Stimulated activated CD4-positive, alpha-beta T cell treated with anti-CD3 and anti-CD28 coated beads, Interleukin-4, amount 100 ng/mL, for 24 hours (primary cell): Measurements from ENCODE around the gene ACTL6B.

ENCODE experiments used
- DNase-seq: peaks from one replicate; pipeline ENCODE4 v3.0.0-alpha.2; 2020

The ACTL6B gene

DNA sequence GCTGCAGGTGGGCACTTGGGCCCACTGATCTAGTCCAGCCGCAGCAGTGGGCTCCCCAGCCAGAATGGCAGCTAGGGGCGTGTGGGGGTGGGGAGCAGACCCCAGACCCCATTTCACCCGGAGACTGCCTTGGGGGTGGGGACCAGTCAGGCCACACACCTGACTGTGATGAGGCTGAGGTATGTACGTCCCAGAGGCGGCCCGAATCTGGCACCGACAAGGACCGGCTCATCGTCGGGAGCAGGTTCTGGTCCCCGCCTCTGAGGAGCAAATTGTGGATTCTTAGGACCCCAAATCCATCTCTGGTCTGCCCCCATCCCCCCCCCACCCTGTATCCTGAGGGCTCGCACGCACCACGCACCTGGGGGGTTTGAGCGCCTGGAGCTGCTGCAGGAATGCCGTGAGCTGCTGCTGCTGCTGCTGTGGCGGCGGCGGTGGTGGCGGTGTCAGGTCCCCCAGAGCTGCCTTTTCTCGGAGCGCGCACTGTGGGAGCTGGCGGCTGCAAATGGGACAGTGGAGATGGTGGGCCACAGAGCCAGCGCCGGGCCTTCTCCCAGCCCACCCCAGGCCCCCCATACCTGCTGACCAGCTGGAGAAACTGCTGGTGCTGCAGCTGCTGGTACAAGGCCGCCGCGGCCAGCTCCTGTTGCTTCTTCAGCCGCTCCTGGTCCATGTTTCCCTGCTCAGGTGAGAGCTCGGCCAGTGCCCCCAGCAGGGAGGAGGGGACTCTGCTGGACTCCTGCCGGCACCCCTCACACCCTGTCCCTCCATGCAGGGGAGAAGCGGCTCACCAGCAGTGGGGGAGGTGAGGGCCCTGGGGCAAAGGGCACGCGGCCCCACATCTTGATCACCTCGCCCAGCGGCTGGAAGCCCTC, 27.6 kb upstream of the ACTL6B start:
- DNase-seq: no peak

DNA sequence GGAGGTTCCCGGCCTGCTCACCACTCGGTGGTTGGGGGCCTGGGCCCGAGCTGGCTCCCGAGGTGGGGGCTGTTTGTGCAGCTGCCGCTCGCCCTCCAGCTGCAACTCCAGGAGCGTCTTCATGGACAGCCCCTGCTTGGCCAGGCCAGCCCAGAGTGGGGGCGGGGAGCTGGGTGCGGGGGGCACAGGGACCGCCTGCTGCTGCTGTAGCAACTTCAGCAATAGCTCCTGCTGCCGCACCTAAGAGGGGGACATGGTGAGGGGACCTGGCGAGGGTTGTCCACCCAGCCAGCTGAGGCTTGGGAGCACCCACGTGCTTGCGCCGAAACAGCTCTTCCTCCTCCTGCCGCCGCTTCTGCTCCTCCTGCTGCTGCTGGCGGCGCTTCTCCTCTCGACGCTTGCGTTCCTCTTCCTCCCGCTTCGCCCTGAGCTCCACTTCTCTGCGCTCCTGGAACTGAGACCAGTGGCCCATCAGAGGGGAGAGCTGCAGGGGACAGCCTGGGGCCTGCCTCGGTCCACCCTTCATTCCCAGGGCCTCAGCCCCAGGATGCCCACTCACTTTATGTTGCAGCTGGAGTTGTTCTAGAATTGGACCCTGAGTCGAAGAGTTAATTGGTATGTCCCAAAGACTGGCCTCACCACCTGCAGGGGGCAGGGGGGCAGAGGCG, 26.9 kb upstream of the ACTL6B start:
- DNase-seq: no peak

DNA sequence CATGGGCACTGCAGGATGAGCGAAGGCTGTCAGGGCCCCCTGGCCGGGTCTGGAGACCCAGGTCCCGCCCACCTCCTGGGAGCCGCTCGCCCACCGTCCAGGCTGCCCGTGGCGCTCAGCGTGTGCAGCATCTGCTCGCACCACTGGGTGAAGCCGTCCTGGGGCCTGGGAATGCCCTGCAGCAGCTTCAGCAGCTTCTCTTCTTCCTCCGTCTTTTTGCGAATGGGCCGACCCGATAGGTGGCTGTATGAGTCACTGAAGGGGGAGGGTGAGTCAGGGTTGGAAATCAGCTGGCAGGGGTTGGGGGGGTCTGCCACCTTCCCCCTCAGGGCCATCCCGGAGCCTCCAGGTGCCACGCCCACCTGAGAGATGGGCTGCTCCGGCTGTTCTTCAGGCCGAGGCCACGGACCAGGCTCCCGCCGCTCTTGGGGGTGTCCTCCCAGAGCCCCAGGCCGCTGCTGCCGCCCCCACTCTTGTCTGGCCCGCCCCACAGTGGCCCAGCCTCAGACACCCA, 26.0 kb upstream of the ACTL6B start:
- no peak for DNase-seq

DNA sequence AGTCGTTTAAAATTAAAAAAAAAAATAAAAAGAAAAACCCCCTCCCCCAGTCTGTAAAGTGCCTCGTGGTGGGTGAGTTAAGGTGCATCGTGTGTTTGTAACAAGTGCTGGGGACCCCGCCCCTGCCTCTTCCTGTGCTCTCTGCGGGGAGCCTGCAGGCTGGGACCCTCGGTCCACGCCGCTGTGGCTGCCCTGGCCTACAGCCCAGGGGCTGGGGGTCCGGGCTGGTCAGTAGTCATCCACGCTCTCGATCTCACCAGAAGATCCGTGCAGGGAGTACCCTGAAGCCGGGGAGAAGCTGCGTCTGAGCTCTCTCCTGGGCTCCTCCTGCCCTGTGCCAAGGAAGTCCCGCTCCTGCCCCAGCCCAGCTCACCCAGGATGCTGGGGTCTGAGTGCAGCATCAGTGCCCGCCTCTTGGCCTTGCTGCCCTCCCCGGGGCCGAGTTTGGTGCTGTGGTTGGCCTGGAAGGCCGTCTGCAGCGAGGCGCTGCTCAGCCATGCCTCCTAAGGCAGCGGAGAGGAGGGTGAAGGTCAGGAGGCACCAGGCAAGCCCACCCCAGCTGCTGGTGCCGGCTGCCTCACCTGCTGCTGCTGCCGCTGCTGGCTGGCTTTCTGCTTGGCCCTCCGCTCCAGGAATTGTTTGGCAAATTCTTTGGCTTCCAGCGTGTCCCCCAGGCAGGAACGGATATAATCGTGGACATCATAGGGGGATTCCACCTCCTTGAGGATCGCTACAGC, 25.4 kb upstream of the ACTL6B start:
- no peak for DNase-seq

DNA sequence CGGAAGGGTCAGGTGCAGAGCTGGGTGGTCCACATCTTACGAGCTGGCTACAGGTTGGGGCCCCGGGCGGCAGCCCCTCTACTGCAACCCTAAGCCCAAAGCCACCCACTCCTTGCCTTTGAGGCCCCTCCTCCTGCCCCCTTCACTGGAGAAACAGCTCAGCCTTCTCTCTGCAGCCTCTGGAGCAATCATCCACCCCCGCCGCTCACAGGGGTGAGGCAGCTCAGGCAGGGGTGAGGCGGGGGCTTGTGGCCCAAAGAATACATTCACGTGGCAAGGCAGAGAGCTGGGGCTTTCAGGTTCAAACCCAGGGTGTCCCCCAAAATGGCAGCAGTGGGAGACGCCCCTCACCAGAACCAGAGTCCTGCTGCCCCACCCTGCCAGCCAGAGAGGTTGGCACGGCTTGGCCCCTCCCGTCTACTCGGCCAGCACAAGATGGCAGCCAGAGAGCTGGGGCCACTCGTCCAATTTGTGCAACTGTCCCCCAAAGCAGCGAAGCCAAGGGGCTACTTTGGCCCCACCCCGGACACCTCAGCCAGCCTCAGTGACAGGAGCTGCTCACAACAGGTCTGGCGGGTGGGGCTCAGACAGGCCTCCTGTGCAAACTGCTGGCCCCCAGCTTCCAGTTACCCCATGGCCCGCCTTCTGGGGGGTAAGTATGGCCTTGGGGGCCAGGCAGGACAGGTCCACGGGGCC, 24.5 kb upstream of the ACTL6B start:
- DNase-seq: no peak

DNA sequence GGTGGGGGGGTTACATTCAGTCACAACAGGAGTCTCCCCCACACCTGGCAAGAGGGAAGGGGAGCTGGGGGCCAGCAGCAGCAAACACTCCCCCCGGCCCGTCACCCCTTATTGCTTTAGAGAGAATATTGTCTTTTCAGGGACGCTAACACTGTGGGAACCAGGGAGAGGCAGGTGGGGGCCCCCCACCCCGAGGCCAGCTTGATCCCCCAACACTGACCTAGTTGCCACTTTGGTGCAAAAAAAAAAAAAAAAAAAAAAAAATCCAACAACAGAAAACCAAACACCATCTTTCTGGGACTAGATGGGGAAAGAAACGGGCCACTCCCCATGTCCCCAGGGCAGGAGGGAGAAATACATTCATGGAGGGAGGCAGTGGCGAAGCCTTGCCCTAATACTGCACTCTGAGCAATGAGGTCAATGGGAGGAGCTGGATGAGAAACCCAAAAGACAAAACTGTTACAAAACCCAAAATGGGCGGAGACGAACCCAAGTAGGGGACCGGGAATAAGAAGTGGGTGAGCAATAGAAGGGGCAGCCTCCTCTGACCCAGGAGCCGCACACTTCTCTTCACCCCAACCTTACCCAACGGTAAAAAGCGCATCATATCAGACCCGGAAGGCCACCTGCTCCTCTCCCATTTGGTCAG, 23.8 kb upstream of the ACTL6B start:
- DNase-seq: no peak

DNA sequence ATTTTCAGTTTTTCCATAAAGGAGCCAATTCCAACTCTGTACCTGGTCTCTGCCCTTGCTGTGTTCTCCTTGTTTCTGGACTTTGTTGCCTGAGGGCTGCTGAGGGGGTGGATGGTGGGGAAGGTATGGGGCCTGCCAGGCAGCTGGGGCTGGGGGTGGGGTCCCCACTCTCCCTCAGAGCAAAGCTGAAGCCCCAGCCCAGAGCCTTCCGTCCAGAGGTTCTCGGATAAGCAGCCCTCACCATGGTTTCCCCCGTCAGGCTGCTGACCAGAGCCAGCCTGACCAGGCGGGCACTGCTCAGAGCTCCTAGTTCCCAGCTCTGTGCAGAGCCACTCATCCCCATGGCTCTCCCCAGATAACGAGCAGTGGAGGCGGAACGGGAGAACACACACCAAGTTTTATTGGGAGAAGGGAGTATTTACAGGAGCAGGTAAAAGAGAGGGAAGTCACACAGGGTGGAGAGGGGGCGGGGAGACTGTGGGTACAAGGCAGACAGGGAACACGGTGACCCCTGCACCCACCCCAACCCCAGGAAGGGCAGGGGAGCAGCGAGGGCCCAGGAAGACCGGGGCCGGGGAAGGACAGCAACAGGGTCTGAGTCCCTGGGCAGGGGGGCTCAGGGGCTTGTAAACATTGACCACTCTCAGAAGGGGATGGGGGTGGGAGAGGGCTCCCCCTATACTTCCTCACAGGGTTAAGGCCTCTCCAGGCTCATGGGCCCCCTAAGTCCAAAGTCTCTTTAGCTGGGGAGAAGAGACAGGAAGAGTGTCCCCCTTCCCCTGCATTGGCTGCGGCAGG, 23.1 kb upstream of the ACTL6B start:
- no peak for DNase-seq

DNA sequence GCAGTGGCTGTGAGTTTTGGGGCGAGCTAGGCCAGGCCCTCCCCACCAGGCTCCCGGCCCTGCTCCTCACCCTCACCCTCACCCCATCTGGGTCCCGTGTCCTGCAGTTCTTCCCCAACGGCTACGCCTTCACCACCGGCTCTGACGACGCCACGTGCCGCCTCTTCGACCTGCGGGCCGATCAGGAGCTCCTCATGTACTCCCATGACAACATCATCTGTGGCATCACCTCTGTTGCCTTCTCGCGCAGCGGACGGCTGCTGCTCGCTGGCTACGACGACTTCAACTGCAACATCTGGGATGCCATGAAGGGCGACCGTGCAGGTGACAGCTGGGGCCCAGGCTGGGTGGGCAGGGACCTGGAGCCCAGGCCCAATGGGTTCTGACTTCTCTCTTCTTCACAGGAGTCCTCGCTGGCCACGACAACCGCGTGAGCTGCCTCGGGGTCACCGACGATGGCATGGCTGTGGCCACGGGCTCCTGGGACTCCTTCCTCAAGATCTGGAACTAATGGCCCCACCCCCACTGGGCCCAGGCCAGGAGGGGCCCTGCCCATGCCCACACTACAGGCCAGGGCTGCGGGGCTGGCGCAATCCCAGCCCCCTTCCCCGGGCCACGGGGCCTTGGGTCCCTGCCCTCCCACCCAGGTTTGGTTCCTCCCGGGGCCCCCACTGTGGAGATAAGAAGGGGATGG, 22.2 kb upstream of the ACTL6B start:
- no peak for DNase-seq

DNA sequence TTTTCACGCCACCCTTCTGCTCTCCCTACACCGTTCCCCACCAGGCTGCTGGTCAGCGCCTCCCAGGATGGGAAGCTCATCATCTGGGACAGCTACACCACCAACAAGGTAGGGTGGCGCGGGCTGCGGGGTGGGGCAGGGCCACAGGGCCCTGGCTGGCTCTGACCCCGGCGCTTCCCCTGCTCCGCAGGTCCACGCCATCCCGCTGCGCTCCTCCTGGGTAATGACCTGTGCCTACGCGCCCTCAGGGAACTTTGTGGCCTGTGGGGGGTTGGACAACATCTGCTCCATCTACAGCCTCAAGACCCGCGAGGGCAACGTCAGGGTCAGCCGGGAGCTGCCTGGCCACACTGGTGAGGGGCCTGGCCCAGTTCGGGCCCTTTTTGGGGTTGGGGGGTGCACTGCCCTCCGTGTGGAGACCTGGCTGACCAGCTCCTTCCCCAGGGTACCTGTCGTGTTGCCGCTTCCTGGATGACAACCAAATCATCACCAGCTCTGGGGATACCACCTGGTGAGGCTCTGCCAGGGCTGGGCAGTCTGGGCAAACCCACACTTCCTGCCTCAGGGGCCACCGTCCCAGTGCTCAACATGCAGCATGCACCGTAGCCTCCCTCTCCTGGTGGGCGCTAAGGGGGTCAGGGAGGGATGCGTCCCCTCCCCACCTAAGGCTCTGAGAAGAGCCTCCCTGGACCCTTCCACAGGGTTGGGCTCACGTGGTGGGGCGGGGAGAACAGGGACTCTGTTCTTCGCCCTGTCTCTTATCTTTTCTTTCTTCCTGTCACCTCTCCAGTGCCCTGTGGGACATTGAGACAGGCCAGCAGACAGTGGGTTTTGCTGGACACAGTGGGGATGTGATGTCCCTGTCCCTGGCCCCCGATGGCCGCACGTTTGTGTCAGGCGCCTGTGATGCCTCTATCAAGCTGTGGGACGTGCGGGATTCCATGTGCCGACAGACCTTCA, 21.3 kb upstream of the ACTL6B start:
- DNase-seq: no peak

DNA sequence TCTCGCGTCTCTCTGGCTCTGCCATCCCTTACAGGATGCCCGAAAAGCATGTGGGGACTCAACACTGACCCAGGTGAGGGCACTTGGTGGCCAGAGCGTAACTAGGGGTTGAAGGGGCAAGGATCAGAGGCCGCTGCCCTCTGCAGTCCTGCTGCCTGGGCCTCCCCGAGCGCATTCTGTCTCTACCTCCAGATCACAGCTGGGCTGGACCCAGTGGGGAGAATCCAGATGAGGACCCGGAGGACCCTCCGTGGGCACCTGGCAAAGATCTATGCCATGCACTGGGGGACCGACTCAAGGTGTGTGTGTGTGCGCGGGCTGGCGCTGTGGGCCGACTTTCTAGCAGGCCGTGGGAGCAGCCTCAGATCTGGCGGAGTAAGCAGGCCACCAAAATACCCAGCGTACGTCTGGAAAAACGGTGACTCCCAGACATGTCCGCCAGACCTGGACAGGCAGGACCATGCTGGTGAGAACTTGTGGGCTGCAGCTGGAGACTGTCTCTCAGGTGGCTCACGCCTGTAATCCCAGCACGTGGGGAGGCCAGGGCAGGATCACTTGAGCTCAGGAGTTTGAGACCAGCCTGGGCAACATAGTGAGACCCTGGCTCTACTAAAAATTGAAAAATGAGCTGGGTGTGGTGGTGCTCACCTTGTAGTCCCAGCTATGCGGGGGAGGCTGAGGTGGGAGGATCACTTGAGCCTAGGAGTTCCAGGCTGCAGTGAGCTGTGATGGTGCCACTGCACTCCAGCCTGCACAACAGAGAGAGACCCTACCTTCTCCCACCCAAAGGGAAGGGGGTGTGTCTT, 20.5 kb upstream of the ACTL6B start:
- DNase-seq: no peak

DNA sequence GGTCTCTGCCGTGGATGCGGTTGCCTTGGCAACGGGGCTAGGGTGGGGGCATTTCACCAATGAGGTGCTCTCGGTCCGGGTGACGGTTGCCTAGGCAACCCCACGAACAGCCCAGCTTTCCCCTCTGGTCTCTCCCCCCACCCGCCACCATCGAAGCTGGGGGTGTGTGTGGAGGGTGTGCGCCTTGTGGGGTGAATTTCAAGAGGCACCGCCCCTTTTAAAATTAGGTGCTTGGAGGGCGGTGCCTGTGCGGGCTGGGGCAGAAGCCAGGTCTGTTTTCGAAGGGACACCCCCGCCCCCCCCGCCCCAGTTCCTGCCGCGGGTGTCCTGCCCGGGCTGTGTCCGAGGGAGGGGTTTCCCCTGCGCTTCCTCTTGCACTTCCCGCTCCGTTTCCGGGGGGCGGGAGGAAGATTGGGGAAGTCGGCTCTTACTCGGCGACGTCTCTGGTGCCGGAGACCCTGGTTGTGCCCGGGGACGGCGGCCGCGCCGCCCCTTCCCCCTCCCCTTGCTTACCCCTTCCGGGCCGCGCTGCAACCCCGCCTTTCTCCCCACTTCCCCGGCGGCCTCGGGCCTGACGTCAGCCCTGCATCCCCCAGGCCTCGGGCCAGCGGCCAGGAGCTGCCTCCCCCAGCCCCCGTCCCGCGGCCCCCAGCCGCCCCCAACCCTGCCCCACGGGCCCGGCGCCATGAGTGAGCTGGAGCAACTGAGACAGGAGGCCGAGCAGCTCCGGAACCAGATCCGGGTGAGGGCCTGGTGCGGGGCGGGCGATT, 19.5 kb upstream of the ACTL6B start:
- peak; percentile 77 for DNase-seq

DNA sequence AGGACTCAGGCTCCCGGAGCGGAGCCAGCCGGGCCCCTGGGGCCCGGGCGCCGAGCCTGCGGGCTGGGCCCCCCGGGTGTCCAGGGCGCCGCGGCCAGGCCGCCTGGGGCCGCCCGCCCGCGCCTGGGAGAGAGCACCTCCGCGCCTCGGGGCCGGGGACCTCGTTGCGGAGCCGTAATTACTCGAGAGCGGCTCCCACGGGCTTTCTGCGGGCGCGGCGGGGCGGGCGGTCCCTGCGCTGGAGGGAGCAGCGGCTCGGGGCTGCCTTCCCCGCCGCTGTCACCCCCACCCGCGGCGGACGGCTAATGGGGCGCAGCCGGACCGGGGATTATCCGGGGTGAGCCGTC, 18.8 kb upstream of the ACTL6B start:
- DNase-seq: peak; percentile 32

DNA sequence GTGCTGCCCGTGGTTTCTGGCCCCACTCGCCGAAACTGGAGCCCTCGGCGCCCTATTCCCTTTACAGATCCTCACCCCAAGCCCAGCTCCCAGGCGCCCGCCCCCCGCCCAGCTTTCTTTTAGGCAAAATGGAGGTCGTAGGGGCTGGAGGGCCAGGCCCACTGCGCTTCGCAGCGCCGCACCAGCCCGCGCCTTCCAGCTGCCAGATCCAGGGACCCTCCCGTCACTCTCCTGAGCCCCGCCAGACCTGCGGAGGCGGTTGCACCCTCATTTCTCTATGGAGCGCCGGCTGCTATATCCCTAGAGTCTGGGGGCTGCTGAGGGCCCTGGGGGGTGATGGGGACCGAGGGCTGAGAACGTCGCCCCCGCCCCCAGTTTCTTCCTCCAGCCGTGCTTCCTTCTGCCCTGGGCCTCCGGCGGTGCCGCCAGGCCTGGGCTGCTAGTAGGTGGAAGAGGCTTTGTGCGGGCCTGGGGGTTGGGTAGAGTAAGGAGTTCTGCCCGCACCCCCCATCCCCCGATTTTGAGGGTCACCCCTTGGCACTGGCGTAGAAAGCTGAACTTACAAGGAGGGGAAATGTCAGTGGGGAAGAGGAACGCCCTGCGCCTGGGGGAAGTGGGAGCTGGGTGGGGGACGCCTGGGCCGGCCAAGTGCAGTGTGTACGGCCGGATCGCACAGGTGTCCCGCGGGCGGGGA, 18.3 kb upstream of the ACTL6B start:
- DNase-seq: peak; percentile 29

DNA sequence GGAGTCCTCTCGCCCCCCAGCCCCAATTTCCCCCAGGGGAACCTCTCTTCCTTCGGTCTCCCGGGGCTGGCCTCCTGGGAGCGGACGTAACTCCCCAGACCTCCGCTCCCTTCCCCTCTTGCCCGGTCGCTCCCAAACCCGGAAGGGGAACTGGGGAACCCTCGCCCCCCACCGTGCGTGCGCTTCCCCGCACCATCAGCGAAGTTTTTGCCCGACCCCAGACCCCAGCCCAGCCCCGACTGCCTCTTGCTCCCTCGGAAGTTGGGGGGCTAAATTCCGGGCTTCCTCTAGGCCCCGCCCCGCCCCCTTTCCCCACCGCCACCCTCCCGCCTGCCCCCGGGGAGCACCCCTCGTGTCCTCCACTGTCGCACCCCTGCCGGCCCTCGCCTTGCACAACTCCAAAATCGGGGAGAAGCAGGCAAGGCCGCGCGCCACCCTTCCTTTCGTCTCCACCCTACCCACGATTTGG, 17.7 kb upstream of the ACTL6B start:
- peak; percentile 47 for DNase-seq

DNA sequence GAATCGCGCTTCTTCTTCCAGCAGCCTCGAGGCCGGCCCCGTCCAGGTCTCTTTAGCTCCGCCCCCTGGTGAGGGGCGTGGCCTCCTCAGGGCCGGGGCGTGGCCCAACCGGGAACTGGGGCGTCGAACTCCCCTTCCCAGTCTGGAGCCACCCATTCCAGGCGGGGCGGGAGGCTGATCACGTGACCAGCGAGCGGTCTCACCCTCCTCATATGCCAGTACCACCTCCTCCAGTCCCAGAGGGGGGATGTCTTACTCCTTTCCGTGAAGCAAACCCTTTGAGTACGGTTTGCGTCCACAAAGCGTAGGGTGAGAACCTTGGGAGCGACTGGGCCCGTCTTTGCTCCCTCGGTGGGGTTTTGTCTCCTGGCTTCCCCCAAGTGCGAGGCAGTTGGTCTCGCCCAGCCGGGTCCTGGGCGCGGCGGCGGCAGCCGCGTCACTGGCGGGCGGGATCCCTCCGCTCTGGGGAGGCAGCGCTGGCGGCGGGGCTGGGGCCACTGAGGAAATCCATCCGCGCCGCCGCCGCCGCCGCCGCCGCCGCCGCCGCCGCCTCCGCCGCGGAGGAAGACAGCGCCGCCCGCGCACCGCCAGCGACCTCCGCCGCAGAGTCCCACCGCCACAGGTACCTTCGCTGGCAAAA, 17.2 kb upstream of the ACTL6B start, which contains the start of gene GNB2:
TSS of gene GNB2 (plus strand) at position 439 of the 640 bp plus-strand sequence. CDS start 2,526 bp downstream, outside the sequence.
- DNase-seq: peak; percentile 99
